HG02610 (cell line): ENCODE measurements around the gene ANKRD37.

Source experiments
- ATAC-seq: cut with Tn5 transposase; IDR thresholded peaks from one replicate; pipeline ENCODE4 v1.9.1; 2021; ENCODE audit warnings: mild to moderate bottlenecking, moderate library complexity; ENCODE audit not compliant: unreplicated experiment

Gene ANKRD37

GRCh38 chr4:185379326-185380295, 17.0 kb upstream of the ANKRD37 start:
- no peak for ATAC-seq

GRCh38 chr4:185380320-185380719, 16.3 kb upstream of the ANKRD37 start:
- no peak for ATAC-seq

GRCh38 chr4:185381288-185382196, 15.1 kb upstream of the ANKRD37 start:
- ATAC-seq, result no peak

GRCh38 chr4:185382754-185383153, 13.9 kb upstream of the ANKRD37 start:
- ATAC-seq, result no peak

GRCh38 chr4:185383451-185383850, 13.2 kb upstream of the ANKRD37 start:
- no peak for ATAC-seq

- no peak for ATAC-seq
Observed at GRCh38 chr4:185384061-185384460, 12.6 kb upstream of the ANKRD37 start.

GRCh38 chr4:185384930-185385331, 11.7 kb upstream of the ANKRD37 start:
- ATAC-seq, result no peak

GRCh38 chr4:185387957-185388356, 8.7 kb upstream of the ANKRD37 start:
- no peak for ATAC-seq

GRCh38 chr4:185390941-185391340, 5.7 kb upstream of the ANKRD37 start:
- ATAC-seq, result no peak

GRCh38 chr4:185392156-185392555, 4.5 kb upstream of the ANKRD37 start:
- ATAC-seq, result no peak

GRCh38 chr4:185394568-185395237, 1.9 kb upstream of the ANKRD37 start:
- no peak for ATAC-seq

- ATAC-seq, result no peak
Observed at GRCh38 chr4:185395238-185395955, 1.2 kb upstream of the ANKRD37 start, which contains the start of gene LRP2BP. Gene LRP2BP (minus strand): TSS chr4:185395924. CDS start chr4:185378186, 17,738 bp downstream.

- ATAC-seq, result peak; percentile 78
Observed at GRCh38 chr4:185395956-185396723, 501 bp upstream of the ANKRD37 start.

- ATAC-seq, result no peak
Observed at GRCh38 chr4:185398618-185399017, 2.0 kb downstream of the ANKRD37 start.

GRCh38 chr4:185399466-185399865, 2.8 kb downstream of the ANKRD37 start:
- ATAC-seq, result no peak

- no peak for ATAC-seq
Observed at GRCh38 chr4:185404031-185404430, 7.4 kb downstream of the ANKRD37 start.

GRCh38 chr4:185405296-185405999, 8.8 kb downstream of the ANKRD37 start:
- ATAC-seq, result no peak

- ATAC-seq, result no peak
Observed at GRCh38 chr4:185408432-185408831, 11.8 kb downstream of the ANKRD37 start.

- no peak for ATAC-seq
Observed at GRCh38 chr4:185411849-185412248, 15.2 kb downstream of the ANKRD37 start.
